NOMO-1 (cell line): ENCODE data around the gene LRFN2.

Experiments used
- DNase-seq, 2 experiments: peaks; one replicate each; lab custom pipeline; 2025; ENCODE audit not compliant: unreplicated experiment in 2 of 2; lab: John Stamatoyannopoulos, UW

Gene LRFN2

GRCh38 chr6:40353197-40353966 is 233.8 kb downstream of the LRFN2 start:
- DNase-seq: no peak

GRCh38 chr6:40352527-40353170 is 234.5 kb downstream of the LRFN2 start:
- no peak for DNase-seq

- no peak for DNase-seq
These were observed 235.2 kb downstream of the LRFN2 start for GRCh38 chr6:40352006-40352405.

DNA sequence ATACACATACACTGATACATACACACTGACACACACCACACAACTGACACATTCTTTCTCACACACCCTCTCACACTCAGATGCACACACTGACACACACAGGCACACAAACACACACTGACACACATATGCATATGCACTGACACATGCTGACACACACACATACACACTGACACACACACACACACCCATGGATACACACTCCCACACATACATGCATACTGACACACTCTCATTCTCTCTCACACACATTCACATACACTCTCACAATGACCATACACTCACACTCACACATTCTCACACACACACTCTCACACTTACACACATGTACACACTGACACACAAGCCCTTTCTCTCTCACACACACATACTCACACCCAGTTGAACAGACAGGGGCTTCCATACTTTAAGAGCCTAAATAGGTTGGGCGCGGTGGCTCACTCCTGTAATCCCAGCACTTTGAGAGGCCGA is 236.4 kb downstream of the LRFN2 start:
- no peak for DNase-seq

DNA sequence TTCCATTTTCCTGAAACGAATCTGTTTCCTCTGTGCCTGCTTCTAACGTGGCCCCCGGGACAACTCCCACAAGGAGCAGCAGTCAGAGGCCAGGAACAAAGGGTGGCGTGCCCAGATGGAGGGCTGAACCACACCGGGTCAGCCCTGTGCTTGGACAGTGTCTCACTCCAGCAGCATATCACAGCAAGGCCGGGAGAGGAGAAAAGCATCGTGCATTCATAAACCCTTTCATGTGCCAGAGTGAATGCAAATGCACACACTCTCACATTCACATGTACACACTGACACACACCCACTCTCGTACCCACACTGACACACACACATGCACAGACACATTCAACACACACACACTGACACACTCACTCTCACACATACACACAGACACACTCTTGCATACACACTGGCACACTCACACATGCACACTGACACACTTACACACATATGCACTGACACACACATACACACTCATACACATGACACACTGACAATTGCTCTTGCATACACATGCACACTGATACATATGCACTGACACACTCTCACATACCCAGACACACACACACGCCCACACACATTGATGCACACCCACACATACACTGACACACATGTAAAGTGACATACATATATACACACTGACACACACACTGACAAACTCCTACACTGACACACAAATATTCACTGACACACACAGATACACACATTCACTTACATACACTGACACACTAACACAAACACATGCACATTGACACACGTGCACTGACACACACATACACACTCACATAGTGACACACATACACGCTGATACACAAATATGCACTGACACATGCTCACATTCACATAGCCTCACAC is 237.0 kb downstream of the LRFN2 start:
- no peak for DNase-seq

- no peak for DNase-seq
These were observed 237.9 kb downstream of the LRFN2 start for GRCh38 chr6:40349123-40349900.

DNA sequence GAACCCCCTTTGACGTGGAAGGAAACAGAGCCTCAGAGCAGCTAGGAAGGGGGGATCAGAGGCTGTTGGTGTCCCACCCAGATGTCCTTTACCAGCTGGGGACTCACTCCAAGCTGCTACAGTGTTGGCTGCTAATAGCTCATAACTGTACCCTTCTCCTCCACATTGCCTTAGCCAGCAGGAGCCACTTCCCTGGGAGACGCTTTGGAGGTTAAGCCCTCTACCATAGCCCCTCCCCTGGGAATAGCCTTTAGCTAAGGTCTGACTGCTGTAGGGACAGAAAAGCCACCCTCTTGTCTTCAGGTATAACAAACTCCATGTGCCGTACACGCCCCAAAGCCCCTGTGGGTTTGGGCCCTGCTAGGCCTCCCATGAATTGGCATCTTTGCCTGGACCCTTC is 238.6 kb downstream of the LRFN2 start:
- DNase-seq: no peak

- DNase-seq: no peak
These were observed 239.6 kb downstream of the LRFN2 start for GRCh38 chr6:40347571-40348011.

DNA sequence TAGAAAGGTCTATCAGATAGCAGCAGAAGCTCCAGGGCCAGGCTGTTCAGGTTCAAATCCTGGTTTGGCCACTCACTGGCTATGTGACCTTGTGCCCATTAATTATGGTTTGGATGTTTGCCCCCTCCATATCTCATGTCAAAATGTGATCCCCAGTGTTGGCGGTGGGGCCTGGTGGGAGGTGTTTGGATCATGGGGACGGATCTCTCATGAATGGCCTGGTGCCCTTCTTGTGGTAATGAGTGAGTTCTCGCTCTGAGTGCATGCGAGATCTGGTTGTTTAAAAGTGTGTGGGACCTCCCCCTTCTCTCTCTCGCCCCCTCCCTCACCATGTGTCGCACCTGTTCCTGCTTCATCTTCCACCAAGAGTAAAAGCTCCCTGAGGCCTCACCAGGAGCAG is 240.9 kb downstream of the LRFN2 start:
- no peak for DNase-seq

DNA sequence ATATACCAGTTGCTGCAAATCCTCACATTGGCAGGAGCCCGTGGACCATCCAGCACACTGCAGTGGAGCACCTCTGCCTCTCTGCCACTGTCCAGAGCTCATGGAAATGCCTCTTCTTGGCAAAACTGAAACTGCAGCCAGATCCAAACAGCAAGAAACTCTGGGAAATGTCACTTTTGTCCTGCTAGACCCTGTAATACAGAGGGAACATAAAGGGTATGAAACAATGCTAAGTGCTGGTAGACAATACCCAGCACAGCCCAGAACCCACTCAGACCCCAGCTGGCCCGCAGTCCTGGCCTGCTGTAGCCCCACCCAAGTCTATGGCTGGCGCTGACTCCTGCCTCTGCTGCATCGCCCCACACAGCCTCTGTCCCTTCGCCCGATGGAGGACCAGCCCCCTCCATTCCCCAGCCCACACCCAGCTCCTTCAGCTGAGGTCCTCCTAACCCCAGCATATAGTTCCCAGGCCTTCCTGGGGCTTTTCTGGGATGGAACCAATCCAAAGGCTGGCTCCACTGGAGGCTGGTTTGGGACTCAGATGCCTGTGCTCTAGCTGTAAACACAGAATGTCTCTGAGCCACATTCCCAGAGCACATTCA is 242.5 kb downstream of the LRFN2 start:
- no peak for DNase-seq

DNA sequence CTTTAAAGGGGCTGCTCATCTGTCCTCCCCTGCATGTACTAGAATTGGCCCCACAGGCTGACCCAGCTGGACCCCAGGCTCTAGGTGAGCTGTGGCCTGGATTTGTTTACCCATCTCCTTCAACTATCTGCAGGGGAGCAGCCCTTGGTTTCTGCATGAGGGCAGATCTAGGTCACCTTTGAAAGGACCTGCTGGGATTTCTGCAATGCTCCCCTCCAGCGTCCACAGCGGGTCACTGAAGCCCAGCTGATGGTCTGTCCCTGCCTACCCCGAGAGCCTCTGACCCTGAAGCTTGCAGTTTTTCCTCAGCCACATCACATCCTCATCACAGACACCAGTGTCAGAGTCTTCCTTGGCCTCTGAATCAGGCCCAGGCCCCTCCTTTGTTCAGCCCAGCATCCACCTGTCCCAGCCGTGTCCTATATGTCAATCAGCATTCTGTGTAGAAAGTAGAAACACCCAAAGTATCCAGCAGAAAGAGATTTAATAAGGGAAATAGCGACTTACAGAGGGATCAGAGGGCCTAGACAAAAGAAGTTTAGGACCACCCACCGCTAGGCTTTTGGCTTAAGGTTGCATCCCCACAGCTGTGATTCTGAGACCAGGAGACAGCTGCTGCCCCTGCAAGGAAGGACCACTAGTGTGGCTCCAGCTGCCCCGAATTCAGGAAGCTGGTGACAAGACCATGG is 243.1 kb downstream of the LRFN2 start:
- DNase-seq: no peak

DNA sequence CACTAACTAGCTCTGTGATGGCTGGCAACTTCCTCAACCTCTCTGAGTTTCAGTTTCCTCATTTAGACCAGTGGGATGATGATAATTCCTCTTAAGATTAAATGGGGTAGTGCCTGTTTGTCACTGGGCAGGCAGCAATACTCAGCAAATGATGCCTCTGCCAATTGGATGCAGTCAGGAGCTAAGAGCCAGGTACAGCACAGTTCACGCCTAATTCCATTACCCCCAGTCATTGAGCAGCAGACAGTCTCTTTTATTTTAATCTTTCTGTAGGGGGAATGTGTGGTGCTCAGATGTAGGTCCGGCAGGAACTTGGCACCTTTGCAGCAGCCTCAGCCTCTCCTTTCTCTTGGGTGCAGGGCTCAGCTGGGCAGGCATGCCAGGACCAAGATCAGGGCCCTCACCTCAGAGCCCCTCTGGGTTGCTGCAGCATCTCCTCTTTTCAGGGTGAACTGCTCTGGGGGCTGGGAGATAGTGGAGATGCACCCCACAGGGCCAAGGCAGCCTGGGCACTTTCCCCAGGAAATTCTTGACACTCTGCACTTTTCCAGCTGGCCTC is 243.8 kb downstream of the LRFN2 start:
- no peak for DNase-seq

DNA sequence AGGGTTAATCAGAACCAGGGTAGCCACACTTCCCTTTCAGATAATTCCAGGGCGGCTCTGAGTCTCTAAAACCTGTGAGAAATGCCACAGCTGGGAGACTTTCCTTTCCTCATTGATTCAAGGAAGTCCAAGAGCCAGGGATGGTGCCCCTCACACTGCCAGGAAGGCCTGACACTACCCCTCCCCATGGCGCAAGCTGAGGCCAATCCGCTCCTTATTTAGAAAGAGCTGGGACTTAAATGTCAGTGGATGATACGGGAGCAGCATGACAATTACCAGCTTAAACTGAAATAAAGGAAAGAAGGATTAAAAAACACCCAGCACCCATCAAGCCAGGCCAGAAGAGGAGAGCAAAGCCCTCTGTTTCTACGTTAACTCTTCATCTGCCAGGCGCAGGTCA is 244.4 kb downstream of the LRFN2 start:
- no peak for DNase-seq

- no peak for DNase-seq
These were observed 245.4 kb downstream of the LRFN2 start for GRCh38 chr6:40341726-40342125.
